Fibroblast of the aortic adventitia (primary cell): Measurements from ENCODE around the gene SLC27A5. TPM values are rescaled to one million over a fixed set of nuclear protein-coding genes. Genes with fewer than 3 reads are reported as not detected.
"Not testable (repeated sequence)": the region's sequence is repeated elsewhere in the genome, so short reads cannot be mapped to it uniquely, and the experiment has no call there.

Experiments
- DNase-seq: peaks from one replicate; pipeline ENCODE4 v3.0.0-alpha.2; 2010; ENCODE audit warnings: low read depth
- H3K4me3 ChIP-seq: 2 replicates; pipeline ENCODE4 v1.5.1; 2011; ENCODE audit warnings: low read depth, mild to moderate bottlenecking, control low read depth, low read length, moderate library complexity
- CTCF ChIP-seq: IDR thresholded peaks from 2 replicates; pipeline ENCODE4 v1.5.1; 2011; ENCODE audit warnings: mild to moderate bottlenecking, low read length, control low read depth, inconsistent platforms; ENCODE audit not compliant: insufficient read depth
- total RNA-seq: library from RNA; depleted of rRNA; stranded (reverse); fragments of >200 nt; gene quantifications from 2 replicates; pipeline ENCODE4 v1.2.3, GENCODE V29; 2012; ENCODE audit warnings: low replicate concordance

SLC27A5 gene
- total RNA-seq, 1 donor = 5.2 TPM

- TF ChIP-seq CTCF = peak; percentile 51
- peak; percentile 98 for DNase-seq
- peak overlapping the region; percentile 75 for H3K4me3 ChIP-seq
These were observed 12.5 kb downstream of the SLC27A5 start for GRCh38 chr19:58499021-58499927.

- H3K4me3 ChIP-seq = peak overlapping the region; percentile 73
- no peak for DNase-seq
These were observed 13.3 kb downstream of the SLC27A5 start for GRCh38 chr19:58498316-58499020.

GRCh38 chr19:58497634-58498170, 14.1 kb downstream of the SLC27A5 start:
- DNase-seq = no peak
- TF ChIP-seq CTCF = no peak
- H3K4me3 ChIP-seq = no peak overlapping the region

More at GRCh38 chr19:58498316-58499020, 13.3 kb downstream of the SLC27A5 start:
- no peak for TF ChIP-seq CTCF

GRCh38 chr19:58492265-58492664, 19.5 kb downstream of the SLC27A5 start:
- H3K4me3 ChIP-seq = no peak overlapping the region
- no peak for DNase-seq
- TF ChIP-seq CTCF = no peak

GRCh38 chr19:58491393-58491792, 20.4 kb downstream of the SLC27A5 start:
- TF ChIP-seq CTCF = no peak
- H3K4me3 ChIP-seq = no peak overlapping the region

GRCh38 chr19:58484349-58484748, 27.4 kb downstream of the SLC27A5 start:
- H3K4me3 ChIP-seq, DNase-seq: not testable (repeated sequence)

More at GRCh38 chr19:58491393-58491792, 20.4 kb downstream of the SLC27A5 start:
- no peak for DNase-seq

- H3K4me3 ChIP-seq = no peak overlapping the region
- DNase-seq = no peak
- TF ChIP-seq CTCF = no peak
These were observed 28.0 kb downstream of the SLC27A5 start for GRCh38 chr19:58483776-58484175.
